Ovary (tissue), 9 donors: Measurements from ENCODE around the gene KATNBL1. TPM values are rescaled to one million over a fixed set of nuclear protein-coding genes. Genes with fewer than 3 reads are reported as not detected.

Source experiments
- DNase-seq, 5 donors: peaks; one replicate each; pipeline ENCODE4 v3.0.0-alpha.2; 2019 to 2020
- H3K27ac ChIP-seq, 2 donors: fragments of 200-600 bp; one replicate each; pipeline versions ENCODE4 v1.5.1 to v1.8.0; 2019 to 2022
- H3K27me3 ChIP-seq: fragments of 200-600 bp; one replicate; pipeline ENCODE4 v1.8.0; 2022
- H3K36me3 ChIP-seq: fragments of 200-600 bp; sonication (generic); one replicate; pipeline ENCODE4 v1.5.1; 2019
- H3K4me1 ChIP-seq: one replicate; pipeline ENCODE4 v1.8.1; 2013; ENCODE audit warnings: mild to moderate bottlenecking, moderate library complexity; ENCODE audit not compliant: insufficient read depth
- H3K4me3 ChIP-seq: fragments of 200-600 bp; sonication (generic); one replicate; pipeline ENCODE4 v1.5.1; 2017
- H3K9me3 ChIP-seq, 2 donors: fragments of 200-600 bp in 1 of 2; sonication (generic) in 1 of 2; one replicate each; pipeline versions ENCODE4 v1.5.1 to v1.8.1; 2013 to 2019; ENCODE audit warnings: mild to moderate bottlenecking in 1 of 2, moderate library complexity in 1 of 2
- CTCF ChIP-seq, 3 donors: fragments of 450-650 bp in 2 of 3; fragments of 200-600 bp in 1 of 3; IDR thresholded peaks; one replicate each; pipeline versions ENCODE4 v1.5.1 to v1.8.0; 2016 to 2022; ENCODE audit warnings: antibody characterized with exemption in 3 of 3, mild to moderate bottlenecking in 1 of 3
- EP300 ChIP-seq: sonication (generic); formaldehyde crosslinking; IDR thresholded peaks from one replicate; pipeline ENCODE4 v1.6.1; 2017; ENCODE audit warnings: antibody characterized with exemption
- POLR2A ChIP-seq: fragments of 450-650 bp; IDR thresholded peaks from one replicate; pipeline ENCODE4 v1.6.1; 2017; ENCODE audit warnings: antibody characterized with exemption, mild to moderate bottlenecking, moderate library complexity
- WGBS, 3 donors: extraction: QIAGEN DNeasy Blood & Tissue Kit in 1 of 3; methylation state at CpG; one replicate each; pipeline versions ENCODE4 v1.1.5 to v1.1.7; 2013 to 2017; 5-methylcytosine and 5-hydroxymethylcytosine counted together
- intact Hi-C, 4 donors: fragments of 100-400 bp; cut with DNase I; formaldehyde crosslinking; loops; one replicate each; pipeline versions ENCODE4 v1.11.0 to v1.15.1; 2022 to 2023
- polyA plus RNA-seq, 2 donors: library from polyadenylated mRNA; stranded (reverse); fragments of 200-250 nt in 1 of 2; fragments of 350-450 nt in 1 of 2; fragmentation: Illumina TruSeq in 1 of 2; extraction: RNeasy Lipid Tissue Mini Kit (QIAGEN cat#74804) in 1 of 2; gene quantifications; one replicate each; pipeline ENCODE4 v1.2.3, GENCODE V29; 2013 to 2014
- total RNA-seq, 7 donors: library from RNA; depleted of rRNA in 2 of 7; stranded (reverse); fragments of >200 nt in 2 of 7; fragmentation: NEBNext Ultra II Directional in 3 of 7; extraction: Animal tissue kit (Norgen Biotek cat#: 25700) in 3 of 7; gene quantifications; one replicate each; pipeline versions ENCODE4 v1.1.0 to v1.2.4, GENCODE V29; 2016 to 2023
- donor health status: DM: no; HTN: no; CAD: no; lungs with moderate emphysema.
- donor health status: DM: no; HTN: no; CAD: no.
- donor health status: Bipolar disorder and iron deficiency.
- donor health status: DM: yes; HTN: yes; CAD: no.
- donor health status: DM: no; HTN: no; CAD: no.
- donor health status: DM: yes; HTN: yes; CAD: no.

The KATNBL1 gene
- total and polyA plus RNA-seq, 9 donors: 12.9 to 52.2 (median 31.1) TPM

DNA sequence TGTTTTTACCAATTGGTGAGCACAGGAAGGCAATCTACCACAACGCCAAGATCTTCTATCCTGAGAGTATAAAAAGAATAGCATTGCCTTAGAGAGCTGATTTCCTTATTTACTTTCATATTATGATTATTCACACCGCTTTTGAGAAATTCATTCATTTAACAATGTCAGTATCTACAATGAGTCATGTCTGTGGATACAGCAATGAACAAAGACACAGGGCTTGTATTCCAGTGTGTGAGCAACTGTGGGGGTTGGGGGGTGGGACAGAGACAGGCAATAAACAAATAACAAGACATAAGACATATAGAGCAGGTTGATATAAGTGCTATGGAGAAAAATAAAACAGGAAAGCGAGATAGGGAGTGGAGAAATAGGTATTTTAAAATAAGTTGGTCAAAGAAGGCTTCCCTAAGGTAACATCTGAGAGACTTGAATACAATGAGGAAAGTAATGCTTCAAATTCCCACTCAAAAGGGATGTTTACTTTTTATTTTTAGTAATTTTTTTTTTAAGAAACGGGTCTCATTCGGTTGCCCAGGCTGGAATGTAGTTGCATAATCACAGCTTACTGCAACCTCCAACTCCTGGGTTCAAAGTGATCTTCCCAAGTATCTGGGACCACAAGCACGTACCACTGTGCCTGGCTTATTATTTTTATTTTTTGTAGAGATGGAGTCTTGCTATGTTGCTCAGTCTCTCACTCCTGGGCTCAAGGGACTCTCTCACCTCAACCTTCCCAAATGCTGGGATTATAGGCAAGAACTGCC is 62.3 kb downstream of the KATNBL1 start:
- Histone ChIP-seq H3K9me3 (no peaks in the 10 kb centered on the region), H3K4me1 (no peaks in the 10 kb centered on the region), H3K27ac (no peak overlapping the region), H3K27me3 (no peaks in the 10 kb centered on the region), H3K4me3 (no peak overlapping the region), H3K36me3 (no peaks in the 10 kb centered on the region)
- 42 to 52% (median 46%) methylated on average over 6 of the region's 6 CpGs for WGBS, 3 donors
- intact Hi-C loops: no loop called here
- TF ChIP-seq POLR2A (no peak), EP300 (no peak), CTCF (IDR thresholded peaks at IDR 0.05) (no peak)
- DNase-seq: no peak

DNA sequence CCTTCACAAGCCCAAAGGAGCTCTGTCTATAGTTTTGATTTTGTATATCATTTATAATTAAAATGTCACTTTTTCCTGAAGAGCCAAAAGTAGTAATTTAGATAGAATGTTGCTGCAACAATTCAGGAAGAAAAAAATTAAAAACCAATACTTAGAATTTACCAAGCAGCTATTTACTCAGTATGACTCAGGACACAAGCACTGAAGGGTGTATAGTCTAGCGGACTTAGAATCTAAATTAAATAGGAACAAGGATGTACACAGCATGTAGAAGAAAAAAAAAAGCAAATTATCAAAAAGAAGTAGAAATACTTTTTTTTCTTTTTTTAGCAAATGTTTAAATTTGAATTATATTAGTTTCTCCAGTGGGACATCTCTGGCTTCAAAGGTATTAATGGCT is 76.4 kb downstream of the KATNBL1 start:
- DNase-seq: no peak
- H3K27ac ChIP-seq: no peak overlapping the region
- no peaks in the 10 kb centered on the region for H3K4me1 ChIP-seq
- intact Hi-C loops: no loop called here
- H3K9me3 ChIP-seq: no peaks in the 10 kb centered on the region
- no peak overlapping the region for H3K4me3 ChIP-seq
- WGBS, 3 donors: 94 to 97% (median 96%) methylated on average over 1 of the region's 1 CpG
- TF ChIP-seq EP300 (no peak), POLR2A (no peak), CTCF (IDR thresholded peaks at IDR 0.05) (no peak)
- H3K27me3 ChIP-seq: no peaks in the 10 kb centered on the region
- H3K36me3 ChIP-seq: no peaks in the 10 kb centered on the region

DNA sequence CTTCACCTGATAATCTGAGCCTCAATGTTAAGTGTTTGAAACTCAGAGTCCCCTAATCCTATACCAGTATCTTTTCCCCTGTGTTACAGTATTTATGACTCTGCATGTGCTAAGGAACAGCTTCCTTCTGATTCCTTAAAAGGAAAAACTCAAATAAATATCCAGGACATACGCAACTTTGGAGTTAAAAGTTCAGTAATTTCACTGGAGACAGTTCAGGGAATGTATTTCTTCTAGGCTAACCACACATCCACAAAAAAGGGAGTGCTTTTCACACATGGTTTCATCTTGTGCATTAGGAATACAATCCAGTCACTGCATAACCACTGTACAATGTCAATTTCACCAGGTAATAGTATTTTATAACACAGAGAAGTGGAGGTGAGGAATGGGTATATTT is 77.0 kb downstream of the KATNBL1 start:
- 87 to 94% (median 91%) methylated on average over 1 of the region's 1 CpG for WGBS, 3 donors
- intact Hi-C loops: no loop called here

DNA sequence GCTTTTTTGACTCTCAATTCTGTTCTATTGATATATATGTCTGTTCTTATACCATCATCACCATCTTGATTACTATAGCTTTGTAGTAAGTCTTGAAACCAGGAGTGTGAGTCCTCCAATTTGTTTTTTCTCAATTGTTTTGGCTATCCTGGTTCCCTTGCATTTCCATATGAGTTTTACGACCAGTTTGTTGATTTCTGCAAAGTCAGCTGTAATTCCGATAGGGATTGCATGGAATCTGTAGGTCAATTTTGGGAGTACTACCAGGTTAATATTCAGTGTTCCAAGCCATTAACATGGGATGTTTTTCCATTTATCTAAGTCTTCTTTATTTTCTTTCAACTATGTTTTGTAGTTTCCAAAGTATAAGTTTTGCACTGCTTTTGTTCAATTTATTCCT is 81.0 kb downstream of the KATNBL1 start:
- Histone ChIP-seq H3K27ac (no peak overlapping the region), H3K4me3 (no peak overlapping the region), H3K27me3 (no peaks in the 10 kb centered on the region), H3K9me3 (no peaks in the 10 kb centered on the region), H3K36me3 (no peaks in the 10 kb centered on the region), H3K4me1 (no peaks in the 10 kb centered on the region)
- intact Hi-C loops: no loop called here
- WGBS, 3 donors: 25 to 33% (median 27%) methylated on average over 2 of the region's 2 CpGs
- TF ChIP-seq POLR2A: no peak
- TF ChIP-seq EP300: no peak
- TF ChIP-seq CTCF (IDR thresholded peaks at IDR 0.05): no peak
- DNase-seq: no peak

More for the DNA sequence above, 77.0 kb downstream of the KATNBL1 start:
- Histone ChIP-seq H3K27ac (no peak overlapping the region), H3K9me3 (no peaks in the 10 kb centered on the region), H3K36me3 (no peaks in the 10 kb centered on the region), H3K4me3 (no peak overlapping the region), H3K4me1 (no peaks in the 10 kb centered on the region), H3K27me3 (no peaks in the 10 kb centered on the region)
- no peak for TF ChIP-seq EP300
- TF ChIP-seq POLR2A: no peak
- no peak for TF ChIP-seq CTCF (IDR thresholded peaks at IDR 0.05)
- no peak for DNase-seq
